Measurements from ENCODE around the gene ABCC8.

ABCC8 gene

GRCh38 chr11:17505146-17505545 is 28.5 kb upstream of the ABCC8 start:
- DNase-seq (ENCODE audit: low read depth): no peak

DNA sequence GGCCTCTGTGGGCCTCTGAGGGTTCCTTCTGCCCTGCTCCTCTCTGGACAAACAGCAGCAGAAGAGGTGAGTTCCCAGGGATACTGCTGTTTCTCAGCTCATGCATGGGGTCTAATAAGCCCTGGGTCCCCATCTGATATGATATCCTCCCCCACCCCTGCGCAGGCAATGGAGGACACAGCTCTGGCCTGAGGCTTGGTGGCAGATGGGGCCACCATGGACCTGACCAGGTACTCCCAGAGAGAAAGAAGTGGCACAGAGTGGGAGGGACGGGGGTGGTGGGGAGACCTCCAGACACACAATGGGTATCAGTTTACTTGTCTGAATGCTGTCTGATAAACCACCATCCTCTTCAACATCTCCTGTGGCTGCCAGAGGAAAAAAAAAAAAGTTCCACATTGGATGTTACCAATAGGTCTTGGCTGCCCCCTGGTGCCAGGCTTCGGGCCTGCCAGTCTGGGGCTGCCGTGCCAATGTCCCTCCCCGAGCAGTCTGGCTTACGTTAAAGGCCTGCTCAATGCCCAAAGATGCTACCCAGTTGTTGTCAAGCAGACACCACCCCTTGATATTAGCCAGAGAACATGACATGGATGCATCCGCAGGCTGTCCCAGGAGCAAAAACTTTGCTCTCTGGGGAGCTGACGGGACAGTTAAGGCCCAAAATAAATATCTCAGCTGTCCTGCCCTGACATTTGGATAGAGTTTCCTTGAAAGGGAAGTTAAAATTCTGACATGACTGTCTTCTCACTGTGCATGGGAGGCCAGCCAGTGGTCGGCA is 27.9 kb upstream of the ABCC8 start:
- DNase-seq (ENCODE audit: low read depth): peak; percentile 72

DNA sequence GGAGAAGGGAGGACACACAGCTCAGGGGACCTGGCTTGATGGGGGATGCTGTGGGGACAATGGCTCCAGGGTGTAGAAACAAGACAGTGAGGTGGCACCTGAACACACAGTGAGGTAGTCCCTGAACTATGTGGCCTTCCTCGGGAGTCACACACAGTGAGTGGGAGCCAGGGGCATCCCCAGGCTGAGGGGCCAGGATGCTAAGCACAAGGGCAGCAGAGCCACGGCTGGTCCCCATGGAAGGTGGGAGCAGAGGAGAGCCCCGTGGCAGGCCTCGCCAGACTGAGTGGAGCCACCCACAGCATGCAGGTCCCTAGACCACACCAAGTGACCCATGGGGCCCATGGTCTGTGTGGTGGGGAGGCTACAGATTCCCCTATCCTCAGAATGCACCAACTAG is 26.0 kb upstream of the ABCC8 start:
- no peak for DNase-seq (ENCODE audit: low read depth)

DNA sequence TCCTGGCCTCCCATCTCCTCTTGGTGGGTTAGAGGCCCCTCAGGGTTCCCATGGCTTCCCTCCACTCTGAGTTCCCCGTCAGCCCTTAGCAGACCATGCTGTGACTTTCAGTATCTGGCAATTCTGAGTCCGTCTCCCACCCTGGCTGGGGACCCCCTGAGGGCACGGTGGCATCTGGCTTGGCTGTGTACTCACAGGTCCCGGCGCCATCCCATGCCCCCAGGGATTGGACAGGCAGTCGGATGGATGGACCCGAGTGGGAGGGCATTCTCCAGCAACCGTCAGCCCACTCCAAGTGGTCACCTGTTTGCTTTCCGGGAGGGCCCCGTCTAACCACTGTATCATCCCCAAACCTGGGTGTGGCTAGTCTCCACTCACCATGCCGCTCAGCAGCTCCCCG is 24.0 kb upstream of the ABCC8 start:
- DNase-seq (ENCODE audit: low read depth): no peak

GRCh38 chr11:17498475-17498874 is 21.8 kb upstream of the ABCC8 start:
- DNase-seq (ENCODE audit: low read depth): no peak

DNA sequence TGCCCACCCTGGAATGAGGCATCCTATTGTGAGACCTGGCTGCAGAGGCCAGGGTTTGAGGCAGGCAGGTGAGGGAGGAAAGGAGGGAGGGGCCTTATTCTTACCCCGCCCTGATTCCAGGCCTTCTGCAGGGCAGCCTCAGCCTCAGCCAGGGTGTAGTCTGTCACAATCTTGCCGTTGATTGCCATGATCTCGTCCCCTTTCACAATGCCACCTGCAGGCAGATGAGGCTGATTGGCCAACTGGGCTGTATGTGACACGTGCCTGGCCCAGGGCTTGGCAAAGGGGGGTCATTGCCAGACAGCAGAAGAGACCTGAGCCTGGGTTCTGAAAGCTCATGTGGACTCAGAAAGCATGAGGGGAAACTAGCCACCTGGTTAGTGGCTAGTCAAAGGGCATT is 21.4 kb upstream of the ABCC8 start:
- no peak for DNase-seq (ENCODE audit: low read depth)

DNA sequence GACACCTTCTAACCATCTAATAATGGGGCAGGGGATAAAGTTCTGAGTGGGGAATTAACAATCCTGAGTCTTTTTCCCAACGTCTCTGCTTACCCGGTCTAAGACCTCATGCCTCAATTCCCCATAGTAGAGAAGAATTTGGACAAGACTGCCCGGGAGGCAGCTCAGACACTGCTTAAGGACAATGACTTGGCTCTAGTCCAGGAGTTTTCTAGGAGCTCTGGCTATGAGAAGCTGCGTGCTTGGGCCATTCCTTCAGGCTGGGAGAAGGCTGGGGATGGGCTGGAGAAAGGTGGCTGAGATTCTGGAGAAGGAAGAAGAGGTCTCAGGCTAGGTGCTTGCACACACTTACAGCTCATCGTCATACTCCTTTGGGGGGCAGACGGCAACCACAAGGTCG is 19.8 kb upstream of the ABCC8 start:
- DNase-seq (ENCODE audit: low read depth): no peak

DNA sequence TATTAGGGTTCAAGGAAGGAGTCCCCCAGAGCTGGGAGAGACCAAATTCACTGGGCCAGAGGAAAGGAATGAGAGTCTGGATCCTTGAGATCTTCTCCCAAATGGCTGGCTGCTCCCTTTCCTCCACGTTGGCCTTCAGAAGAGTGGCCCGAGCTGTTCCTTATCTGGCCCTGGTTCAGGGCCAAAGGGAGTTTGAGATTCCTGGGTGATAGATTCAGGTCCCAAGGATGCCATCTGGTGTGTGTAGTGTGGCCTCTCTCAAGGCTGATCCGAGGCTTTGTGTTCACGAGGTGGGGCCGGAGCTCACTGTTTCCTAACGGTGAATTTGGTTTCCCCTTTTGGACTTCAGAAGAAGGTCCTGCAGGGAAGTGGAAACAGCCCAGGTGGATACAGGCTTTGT is 17.4 kb upstream of the ABCC8 start:
- no peak for DNase-seq (ENCODE audit: low read depth)

DNA sequence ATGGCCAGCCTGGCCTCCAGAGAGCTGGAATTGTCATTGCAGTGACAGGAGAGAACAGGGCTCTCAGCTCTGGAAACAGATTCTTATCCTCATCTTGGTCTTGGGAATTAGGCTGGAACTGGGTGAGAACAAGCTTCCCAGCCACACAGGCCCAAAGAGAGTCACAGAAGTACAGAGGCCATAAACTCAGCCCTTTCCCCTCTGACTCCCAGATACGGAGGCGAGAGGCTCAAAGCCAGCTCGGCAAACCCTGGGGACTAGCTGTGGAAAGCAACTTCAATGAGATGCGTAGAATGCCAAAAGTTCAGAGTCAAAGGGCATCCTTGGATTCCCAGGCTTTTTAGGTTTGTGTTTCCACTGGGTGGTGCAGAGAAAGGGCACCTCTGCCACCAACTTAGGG is 14.3 kb upstream of the ABCC8 start:
- no peak for DNase-seq (ENCODE audit: low read depth)

GRCh38 chr11:17490232-17490631 is 13.6 kb upstream of the ABCC8 start:
- DNase-seq (ENCODE audit: low read depth): no peak

GRCh38 chr11:17489751-17490150 is 13.1 kb upstream of the ABCC8 start:
- DNase-seq (ENCODE audit: low read depth): no peak

GRCh38 chr11:17488563-17488962 is 11.9 kb upstream of the ABCC8 start:
- DNase-seq (ENCODE audit: low read depth): no peak

DNA sequence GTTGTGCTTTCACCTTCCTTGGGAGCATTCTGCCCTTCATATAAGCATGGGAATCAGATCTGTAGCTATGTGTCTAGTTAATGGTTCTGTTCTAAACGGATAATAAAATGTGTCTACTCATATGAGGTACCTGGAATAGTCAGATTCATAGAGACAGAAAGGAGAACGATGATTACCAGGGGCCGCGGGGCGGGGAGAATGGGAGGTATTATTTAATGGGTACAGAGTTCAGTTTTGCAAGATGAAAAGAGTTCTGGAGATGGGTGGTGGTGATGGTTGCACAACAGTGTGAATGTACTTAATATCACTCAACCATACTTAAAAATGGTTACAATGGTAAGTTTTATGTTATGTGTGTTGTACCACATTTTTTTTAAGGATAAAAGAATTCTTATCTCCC is 10.0 kb upstream of the ABCC8 start:
- DNase-seq (ENCODE audit: low read depth): no peak

DNA sequence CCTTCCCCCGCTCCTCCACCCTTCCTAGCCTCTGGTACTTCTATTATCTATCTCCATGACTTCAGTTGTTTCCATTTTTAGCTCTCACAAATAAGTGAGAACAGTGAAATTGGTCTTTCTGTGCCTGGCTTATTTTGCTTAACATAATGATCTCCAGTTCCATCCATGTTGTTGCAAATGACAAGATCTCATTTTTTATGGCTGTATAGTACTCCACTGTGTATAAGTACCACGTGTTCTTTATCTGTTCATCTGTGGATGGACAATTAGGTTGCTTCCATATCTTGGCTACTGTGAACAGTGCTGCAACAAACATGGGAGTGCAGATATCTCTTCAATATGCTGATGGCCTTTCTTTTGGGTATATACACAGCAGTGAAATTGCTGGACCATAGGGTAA is 6.9 kb upstream of the ABCC8 start:
- DNase-seq (ENCODE audit: low read depth): no peak

- no peak for DNase-seq (ENCODE audit: low read depth)
Measured at GRCh38 chr11:17481905-17482304, 5.3 kb upstream of the ABCC8 start.

GRCh38 chr11:17479284-17480214 is 2.9 kb upstream of the ABCC8 start:
- no peak for DNase-seq (ENCODE audit: low read depth)

GRCh38 chr11:17478070-17478469 is 1.4 kb upstream of the ABCC8 start:
- DNase-seq (ENCODE audit: low read depth): no peak

GRCh38 chr11:17477361-17477760 is 716 bp upstream of the ABCC8 start:
- DNase-seq (ENCODE audit: low read depth): no peak

DNA sequence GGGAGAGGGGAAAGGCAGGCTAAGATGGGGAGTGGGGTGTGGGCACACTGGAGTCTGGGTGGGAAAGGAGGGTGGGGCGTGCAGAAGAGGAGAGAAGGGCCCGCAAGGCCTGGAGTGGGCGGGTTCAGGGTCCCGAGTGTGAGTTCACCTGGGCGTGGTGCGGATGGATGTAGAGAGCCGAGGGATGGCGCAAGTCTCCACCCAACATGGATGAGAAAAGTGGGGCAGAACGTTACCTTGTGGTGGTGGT is 364 bp upstream of the ABCC8 start:
- no peak for DNase-seq (ENCODE audit: low read depth)

DNA sequence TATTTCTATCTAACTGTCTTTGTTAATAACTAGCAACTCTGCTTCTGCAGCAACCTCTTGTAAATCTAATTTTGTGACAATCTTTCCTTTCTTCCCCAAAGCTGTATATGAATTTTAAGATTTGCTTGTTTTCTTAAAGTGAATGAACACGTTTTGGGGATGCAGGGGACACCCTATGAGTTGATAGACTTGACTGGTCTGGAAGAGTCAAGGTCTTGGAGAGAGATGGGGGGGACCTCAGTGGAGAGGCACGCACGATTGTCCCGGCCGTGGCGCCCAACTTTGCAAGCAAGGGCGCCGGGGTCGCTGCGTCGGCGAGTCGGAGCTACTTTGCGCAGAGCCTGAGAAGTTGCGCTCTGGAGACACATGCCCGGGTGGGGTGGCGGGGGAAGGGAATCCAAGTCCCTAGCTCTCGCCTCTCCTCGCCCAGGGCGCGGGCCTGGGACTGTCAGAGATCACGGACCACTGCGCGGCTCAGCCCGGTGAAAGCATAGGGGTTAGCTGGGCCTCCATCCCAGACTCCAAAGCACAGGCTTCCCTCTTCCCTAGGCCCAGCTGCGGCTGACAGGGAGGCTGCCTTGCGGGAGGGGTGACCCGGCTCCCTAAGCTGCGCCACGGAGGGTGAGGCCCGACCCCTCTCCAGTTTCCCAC is 854 bp downstream of the ABCC8 start:
- DNase-seq (ENCODE audit: low read depth): no peak

DNA sequence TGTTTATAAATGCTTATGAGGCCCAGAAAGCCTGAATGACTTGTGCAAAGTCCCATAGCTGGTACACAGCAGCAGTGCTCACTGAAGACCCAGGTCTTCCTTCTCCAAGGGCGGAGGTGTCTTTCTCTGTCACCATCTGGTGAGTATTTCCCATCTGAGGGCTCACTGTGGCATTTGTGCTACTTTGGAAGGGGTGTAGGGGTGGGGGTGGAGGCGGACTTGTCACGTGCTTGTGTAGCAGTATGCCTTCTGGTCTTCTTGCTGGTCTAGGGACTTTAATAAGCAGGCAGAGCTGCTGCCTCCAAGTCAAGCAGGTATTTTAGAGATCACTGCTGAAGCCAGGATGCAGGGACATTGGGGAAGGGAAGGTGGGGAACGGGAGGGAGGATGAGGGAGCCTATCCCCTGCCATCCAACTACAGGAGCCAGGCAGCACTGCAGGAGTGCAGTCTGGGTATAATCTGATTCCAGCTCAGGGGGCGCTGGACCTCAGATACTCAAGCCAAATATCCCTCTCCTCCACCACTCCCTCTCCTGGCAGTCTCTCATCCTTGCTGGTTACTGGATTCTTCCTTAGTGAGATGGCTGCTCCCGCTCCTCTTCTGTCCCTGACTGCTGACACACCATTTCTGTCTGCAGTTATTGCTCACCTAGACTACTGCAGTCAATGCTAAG is 3.4 kb downstream of the ABCC8 start:
- no peak for DNase-seq (ENCODE audit: low read depth)

GRCh38 chr11:17472467-17472866 is 4.2 kb downstream of the ABCC8 start:
- DNase-seq (ENCODE audit: low read depth): no peak

GRCh38 chr11:17471501-17471900 is 5.1 kb downstream of the ABCC8 start:
- no peak for DNase-seq (ENCODE audit: low read depth)

All from stimulated activated CD8-positive, alpha-beta memory T cell treated with anti-CD3 and anti-CD28 coated beads, Interleukin-4, amount 100 ng/mL, for 24 hours (primary cell).